PFSK-1 (cell line): ENCODE data around the gene TNS1.

Experiments
- FOXP2 ChIP-seq: optimal IDR thresholded peaks from 2 replicates; pipeline ENCODE3; 2011; ENCODE audit warnings: borderline replicate concordance, control low read depth, inconsistent platforms; ENCODE audit not compliant: insufficient read depth; ENCODE audit errors: extremely low read length, extremely low read depth
- POLR2AphosphoS5 ChIP-seq: IDR thresholded peaks from 2 replicates; pipeline ENCODE4 v1.6.1; 2012; ENCODE audit warnings: low read depth, mild to moderate bottlenecking, control low read depth, low read length, moderate library complexity
- SIN3A ChIP-seq: IDR thresholded peaks from 2 replicates; pipeline ENCODE4 v1.6.1; 2012; ENCODE audit warnings: mild to moderate bottlenecking, low read length, moderate library complexity, borderline replicate concordance; ENCODE audit not compliant: insufficient read depth
- TAF1 ChIP-seq: IDR thresholded peaks from 2 replicates; pipeline ENCODE4 v1.6.1; 2012; ENCODE audit warnings: low read length, control low read depth, borderline replicate concordance; ENCODE audit not compliant: insufficient read depth
- TF ChIP-seq, protein P1 (sequence below), 2 experiments: IDR thresholded peaks; 2 replicates each; pipeline versions ENCODE4 v1.6.1 to v1.8.0; 2011 to 2012; ENCODE audit warnings: low read depth in 2 of 2, low read length in 2 of 2, control low read depth in 1 of 2, inconsistent platforms in 1 of 2, mild to moderate bottlenecking in 1 of 2, moderate library complexity in 1 of 2; ENCODE audit not compliant: insufficient read depth in 1 of 2

DNA sequence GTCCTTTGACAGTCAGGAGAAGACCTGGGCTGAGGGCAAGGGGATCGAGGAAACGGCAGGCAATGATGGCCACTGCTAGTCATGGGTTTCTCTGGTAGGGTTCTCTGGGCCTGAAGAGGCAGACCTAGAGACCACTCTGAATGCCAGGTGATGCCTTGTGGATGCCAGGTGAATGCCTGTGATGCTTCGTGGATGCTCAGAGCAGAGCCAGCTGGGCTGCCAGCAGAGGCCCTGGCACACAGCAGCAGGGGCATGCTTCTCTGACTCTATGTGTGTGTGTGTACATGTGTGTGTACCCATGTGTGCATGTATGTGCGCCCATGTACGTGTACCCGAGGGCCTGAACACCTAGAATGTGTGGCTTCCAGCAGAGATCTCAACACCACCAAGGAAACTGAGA is 172.0 kb downstream of the TNS1 start:
- TF ChIP-seq TAF1 (no peak), POLR2AphosphoS5 (no peak), SIN3A (no peak), FOXP2 (no peak)
- TF ChIP-seq, protein P1, sequence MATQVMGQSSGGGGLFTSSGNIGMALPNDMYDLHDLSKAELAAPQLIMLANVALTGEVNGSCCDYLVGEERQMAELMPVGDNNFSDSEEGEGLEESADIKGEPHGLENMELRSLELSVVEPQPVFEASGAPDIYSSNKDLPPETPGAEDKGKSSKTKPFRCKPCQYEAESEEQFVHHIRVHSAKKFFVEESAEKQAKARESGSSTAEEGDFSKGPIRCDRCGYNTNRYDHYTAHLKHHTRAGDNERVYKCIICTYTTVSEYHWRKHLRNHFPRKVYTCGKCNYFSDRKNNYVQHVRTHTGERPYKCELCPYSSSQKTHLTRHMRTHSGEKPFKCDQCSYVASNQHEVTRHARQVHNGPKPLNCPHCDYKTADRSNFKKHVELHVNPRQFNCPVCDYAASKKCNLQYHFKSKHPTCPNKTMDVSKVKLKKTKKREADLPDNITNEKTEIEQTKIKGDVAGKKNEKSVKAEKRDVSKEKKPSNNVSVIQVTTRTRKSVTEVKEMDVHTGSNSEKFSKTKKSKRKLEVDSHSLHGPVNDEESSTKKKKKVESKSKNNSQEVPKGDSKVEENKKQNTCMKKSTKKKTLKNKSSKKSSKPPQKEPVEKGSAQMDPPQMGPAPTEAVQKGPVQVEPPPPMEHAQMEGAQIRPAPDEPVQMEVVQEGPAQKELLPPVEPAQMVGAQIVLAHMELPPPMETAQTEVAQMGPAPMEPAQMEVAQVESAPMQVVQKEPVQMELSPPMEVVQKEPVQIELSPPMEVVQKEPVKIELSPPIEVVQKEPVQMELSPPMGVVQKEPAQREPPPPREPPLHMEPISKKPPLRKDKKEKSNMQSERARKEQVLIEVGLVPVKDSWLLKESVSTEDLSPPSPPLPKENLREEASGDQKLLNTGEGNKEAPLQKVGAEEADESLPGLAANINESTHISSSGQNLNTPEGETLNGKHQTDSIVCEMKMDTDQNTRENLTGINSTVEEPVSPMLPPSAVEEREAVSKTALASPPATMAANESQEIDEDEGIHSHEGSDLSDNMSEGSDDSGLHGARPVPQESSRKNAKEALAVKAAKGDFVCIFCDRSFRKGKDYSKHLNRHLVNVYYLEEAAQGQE (IDR thresholded peaks at IDR 0.05; ENCODE audit: insufficient read depth in 1 of 2, low read depth in 2 of 2, low read length in 2 of 2): no peak
